GM13976 (cell line): Measurements from ENCODE around the gene FGF8.
A peak's percentile ranks its signal among the peaks of the same experiment; 100 is the strongest.
"Not testable (repeated sequence)": the region's sequence is repeated elsewhere in the genome, so short reads cannot be mapped to it uniquely, and the experiment has no call there.

Experiments
- DNase-seq: peaks from one replicate; pipeline ENCODE4 v3.0.0; 2012; ENCODE audit warnings: low spot score
- CTCF ChIP-seq: IDR thresholded peaks from 2 replicates; pipeline ENCODE4 v1.5.1; 2012; ENCODE audit warnings: borderline replicate concordance, mild to moderate bottlenecking; ENCODE audit not compliant: insufficient read depth; ENCODE audit errors: extremely low read depth, missing control alignments, control extremely low read depth
- in situ Hi-C: fragments of 300-500 bp; cut with MboI; formaldehyde crosslinking; loops from one replicate; pipeline ENCODE4 v1.12.0; 2022; ENCODE audit warnings: low sequenced_read_pairs, mixed read lengths, inconsistent platforms; ENCODE audit not compliant: unreplicated experiment

FGF8 gene

GRCh38 chr10:101793526-101793925 lies 17.6 kb upstream of the FGF8 start:
- in situ Hi-C loops, result no loop called here
- no peak for TF ChIP-seq CTCF
- no peak for DNase-seq

GRCh38 chr10:101789686-101790085 lies 13.8 kb upstream of the FGF8 start:
- DNase-seq, result no peak
- in situ Hi-C loops, result no loop called here
- no peak for TF ChIP-seq CTCF

GRCh38 chr10:101789231-101789630 lies 13.3 kb upstream of the FGF8 start:
- DNase-seq, in situ Hi-C loops: not testable (repeated sequence)

- DNase-seq, result no peak
- no peak for TF ChIP-seq CTCF
- in situ Hi-C loops, result no loop called here
These were observed 9.9 kb upstream of the FGF8 start for GRCh38 chr10:101785801-101786200.

- no peak for DNase-seq
- in situ Hi-C loops, result loop anchor here (5.0 kb wide), 1 partner anchor 177 kb away; no protein-coding TSS in a partner anchor
- TF ChIP-seq CTCF, result no peak
These were observed 8.6 kb upstream of the FGF8 start for GRCh38 chr10:101784558-101784957.

- no peak for TF ChIP-seq CTCF
- in situ Hi-C loops, result loop anchor here (5.0 kb wide), 1 partner anchor 176 kb away; no protein-coding TSS in a partner anchor
These were observed 7.8 kb upstream of the FGF8 start for GRCh38 chr10:101783736-101784118.

GRCh38 chr10:101782811-101783735 lies 7.2 kb upstream of the FGF8 start, which contains the start of gene NPM3:
Gene NPM3 (minus strand): TSS chr10:101783446. CDS start chr10:101783390, 56 bp downstream.
- in situ Hi-C loops, result loop anchor here (5.0 kb wide), 1 partner anchor 176 kb away; no protein-coding TSS in a partner anchor
- no peak for TF ChIP-seq CTCF
- peak; percentile 93 for DNase-seq

More at GRCh38 chr10:101783736-101784118, 7.8 kb upstream of the FGF8 start:
- no peak for DNase-seq
